Skeletal muscle tissue (tissue), 4 donors: ENCODE data around the gene FLT4. TPM values are rescaled to one million over a fixed set of nuclear protein-coding genes. Genes with fewer than 3 reads are reported as not detected.

Source experiments
- H3K27ac ChIP-seq: one replicate; pipeline ENCODE4 v1.7.0; 2013; ENCODE audit warnings: mild to moderate bottlenecking, low read depth, low read length, inconsistent platforms
- H3K27me3 ChIP-seq, 3 donors: one replicate each; pipeline ENCODE4 v1.7.0; 2013; ENCODE audit warnings: low read length in 3 of 3; ENCODE audit not compliant: control insufficient read depth in 3 of 3, insufficient read depth in 3 of 3
- H3K36me3 ChIP-seq, 3 donors: one replicate each; pipeline ENCODE4 v1.7.0; 2013; ENCODE audit warnings: low read length in 3 of 3; ENCODE audit not compliant: control insufficient read depth in 3 of 3, insufficient read depth in 3 of 3
- H3K4me1 ChIP-seq, 3 donors: one replicate each; pipeline ENCODE4 v1.7.0; 2013; ENCODE audit warnings: low read length in 3 of 3, mild to moderate bottlenecking in 3 of 3; ENCODE audit not compliant: control insufficient read depth in 3 of 3, insufficient read depth in 3 of 3
- H3K4me3 ChIP-seq, 3 donors: one replicate each; pipeline ENCODE4 v1.7.0; 2013; ENCODE audit warnings: low read length in 3 of 3
- H3K9ac ChIP-seq, 3 donors: one replicate each; pipeline ENCODE4 v1.7.0; 2013; ENCODE audit warnings: low read length in 3 of 3, mild to moderate bottlenecking in 3 of 3, moderate library complexity in 2 of 3, low read depth in 1 of 3
- H3K9me3 ChIP-seq, 3 donors: one replicate each; pipeline ENCODE4 v1.7.0; 2013; ENCODE audit warnings: low read length in 3 of 3; ENCODE audit not compliant: control insufficient read depth in 3 of 3
- total RNA-seq: library from RNA; depleted of rRNA; stranded (reverse); fragments of >200 nt; gene quantifications from one replicate; pipeline ENCODE4 v1.2.3, GENCODE V29; 2014
- donor health status: Osteomylitis.

The FLT4 gene
- total RNA-seq, 1 donor from 2014 or later, result 8.4 TPM

DNA sequence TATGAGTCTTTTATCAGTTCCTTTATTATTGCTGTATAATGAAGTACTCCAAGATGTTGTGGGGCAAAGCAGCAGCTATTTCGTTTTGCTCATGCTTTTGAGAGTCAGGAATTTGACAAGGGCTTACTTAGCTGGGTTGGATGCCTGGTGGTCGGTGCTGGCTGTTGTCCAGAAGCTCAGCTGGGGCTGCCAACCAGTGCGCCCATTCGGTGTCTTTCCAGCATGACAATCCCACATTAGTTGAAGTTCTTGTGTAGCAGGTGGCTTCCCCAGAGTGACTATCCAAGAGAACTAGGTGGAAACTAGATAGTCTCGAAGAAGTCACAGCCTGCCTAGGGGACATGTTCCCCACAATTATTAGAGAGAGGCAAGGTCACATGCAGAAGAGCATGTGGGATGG lies 3.4 kb upstream of the FLT4 start:
- Histone ChIP-seq H3K9me3 (no peaks in the 10 kb centered on the region), H3K27me3 (peaks cover 30 to 33% (median 30%) of the 10 kb centered on the region in 3 donors), H3K36me3 (no peaks in the 10 kb centered on the region), H3K9ac (no peak overlapping the region), H3K27ac (no peak overlapping the region), H3K4me3 (no peak overlapping the region), H3K4me1 (peaks cover 0 to 4% (median 2%) of the 10 kb centered on the region in 3 donors)

DNA sequence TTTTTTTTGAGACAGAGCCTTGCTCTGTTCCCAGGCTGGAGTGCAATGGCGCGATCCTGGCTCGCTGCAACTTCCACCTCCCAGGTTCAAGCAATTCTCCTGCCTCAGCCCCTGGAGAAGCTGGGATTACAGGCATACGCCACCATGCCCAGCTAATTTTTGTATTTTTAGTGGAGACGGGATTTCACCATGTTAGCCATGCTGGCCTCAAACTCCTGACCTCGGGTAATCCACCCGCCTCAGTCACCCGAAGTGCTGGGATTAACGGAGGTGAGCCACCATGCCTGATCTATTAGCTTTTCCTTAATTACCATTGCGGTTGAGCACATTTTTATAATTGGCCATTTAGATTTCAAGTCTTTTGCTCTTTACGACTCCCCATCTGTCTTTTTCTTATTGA lies 2.9 kb upstream of the FLT4 start:
- Histone ChIP-seq H3K36me3 (no peaks in the 10 kb centered on the region), H3K27ac (no peak overlapping the region), H3K4me1 (peaks cover 0 to 4% (median 2%) of the 10 kb centered on the region in 3 donors), H3K27me3 (peaks cover 34 to 38% (median 34%) of the 10 kb centered on the region in 3 donors), H3K9me3 (no peaks in the 10 kb centered on the region), H3K4me3 (no peak overlapping the region), H3K9ac (no peak overlapping the region)

DNA sequence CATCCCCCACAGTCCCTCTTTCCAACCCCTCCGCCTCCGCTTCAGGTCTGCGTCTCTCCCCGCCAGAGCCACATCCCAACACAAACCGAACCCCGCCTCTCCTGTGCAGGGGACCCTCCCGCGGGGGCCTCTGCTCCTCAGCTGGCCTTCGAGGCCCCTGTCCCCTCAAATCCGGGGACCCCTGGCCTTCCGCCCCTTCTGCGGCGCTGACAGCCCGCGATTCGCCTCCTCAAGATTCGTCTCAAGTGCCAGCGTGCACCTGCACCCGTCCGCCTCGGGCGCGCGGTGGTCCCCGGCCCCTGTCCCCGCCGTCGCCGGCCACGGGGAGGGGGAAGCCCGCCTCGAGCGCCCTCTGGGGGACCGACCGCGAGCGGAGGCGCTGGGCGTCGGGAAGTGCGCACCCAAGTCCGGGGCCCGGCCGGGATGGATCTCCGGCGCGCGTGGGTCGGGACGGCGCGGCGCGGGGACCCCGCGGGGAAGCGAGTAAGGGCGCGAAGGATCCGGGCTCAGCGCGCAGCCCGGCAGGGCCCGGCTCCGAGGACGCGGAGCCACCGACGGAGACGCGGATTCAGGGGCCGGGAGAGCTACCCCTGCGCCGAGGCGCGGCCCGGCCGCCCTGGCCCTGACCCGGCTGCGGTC lies 623 bp downstream of the FLT4 start:
- Histone ChIP-seq H3K9me3 (no peaks in the 10 kb centered on the region), H3K36me3 (no peaks in the 10 kb centered on the region), H3K27ac (no peak overlapping the region), H3K9ac (no peak overlapping the region), H3K4me1 (peaks cover 0 to 21% (median 13%) of the 10 kb centered on the region in 3 donors), H3K27me3 (peaks cover 46 to 70% (median 58%) of the 10 kb centered on the region in 3 donors), H3K4me3 (peak overlapping the region in 1 of 3 donors; percentile 29)

DNA sequence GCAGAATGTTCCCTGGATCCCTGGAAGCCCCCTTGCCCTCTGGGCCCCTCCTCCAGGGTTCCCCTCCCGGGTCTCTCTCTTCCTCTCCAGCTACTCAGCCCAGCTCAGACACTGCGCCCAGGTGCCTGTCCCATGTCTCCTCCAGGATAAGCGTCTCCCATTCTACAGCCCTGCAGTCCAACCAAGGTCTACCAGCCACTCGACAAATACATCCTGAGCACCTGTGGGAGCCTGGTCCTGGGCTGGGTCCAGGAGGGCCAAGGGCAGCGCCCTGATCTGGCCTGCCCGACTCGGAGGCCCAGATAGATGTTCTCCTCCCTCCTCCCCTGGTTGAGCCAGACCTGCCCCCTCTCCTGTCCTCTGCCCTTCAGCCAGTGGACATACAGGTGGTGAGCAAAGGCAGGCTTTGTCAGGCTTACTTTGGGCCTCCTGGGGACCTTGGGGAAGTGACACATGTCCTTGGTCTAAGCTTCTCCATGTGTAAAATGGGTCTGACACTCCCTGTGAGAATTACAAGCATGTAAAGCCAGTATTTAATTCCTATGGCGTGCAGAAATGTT lies 1.4 kb downstream of the FLT4 start:
- Histone ChIP-seq H3K4me1 (peaks cover 0 to 21% (median 13%) of the 10 kb centered on the region in 3 donors), H3K9me3 (no peaks in the 10 kb centered on the region), H3K27ac (no peak overlapping the region), H3K36me3 (no peaks in the 10 kb centered on the region), H3K9ac (no peak overlapping the region), H3K4me3 (no peak overlapping the region), H3K27me3 (peaks cover 46 to 70% (median 63%) of the 10 kb centered on the region in 3 donors)

DNA sequence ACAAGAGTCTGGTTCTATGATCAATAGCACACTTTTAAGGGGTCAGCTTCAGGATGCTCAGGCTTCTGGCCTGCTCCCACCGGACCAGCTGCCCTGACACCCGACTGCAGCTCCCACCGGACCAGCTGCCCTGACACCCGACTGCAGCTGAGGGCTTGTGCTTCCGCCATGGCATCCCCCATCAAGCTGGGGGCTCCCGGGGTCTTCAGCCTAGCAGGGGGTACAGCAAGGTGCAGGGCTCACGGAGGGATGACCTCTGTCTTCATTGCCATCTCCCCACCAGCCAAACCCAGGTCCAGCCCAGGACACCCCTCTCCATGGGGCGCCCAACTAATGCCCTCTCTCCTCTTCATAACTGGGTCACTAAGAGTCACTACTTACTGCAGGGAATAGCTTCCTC lies 1.9 kb downstream of the FLT4 start:
- Histone ChIP-seq H3K27me3 (peaks cover 43 to 74% (median 66%) of the 10 kb centered on the region in 3 donors), H3K27ac (no peak overlapping the region), H3K4me1 (peaks cover 0 to 21% (median 13%) of the 10 kb centered on the region in 3 donors), H3K9me3 (no peaks in the 10 kb centered on the region), H3K9ac (no peak overlapping the region), H3K4me3 (no peak overlapping the region), H3K36me3 (no peaks in the 10 kb centered on the region)

DNA sequence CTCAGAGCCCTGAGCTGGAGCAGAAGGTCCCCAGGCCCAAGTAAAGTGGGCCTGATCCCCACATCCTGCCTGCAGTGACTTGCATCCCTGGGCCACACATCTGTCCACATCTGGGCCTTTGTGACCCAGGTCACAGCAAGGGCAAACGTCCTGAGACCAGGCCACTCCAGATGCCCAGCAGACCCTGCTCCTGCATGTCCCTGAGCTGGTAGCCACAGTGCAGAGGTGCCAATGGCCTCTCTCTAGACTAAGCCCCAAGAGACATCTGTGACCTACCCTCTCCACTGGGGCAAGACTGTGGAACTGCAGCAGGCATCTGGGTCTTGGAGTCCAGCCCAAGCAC lies 2.5 kb downstream of the FLT4 start:
- H3K9me3 ChIP-seq, result no peaks in the 10 kb centered on the region
- peaks cover 43 to 72% (median 64%) of the 10 kb centered on the region in 3 donors for H3K27me3 ChIP-seq
- H3K4me3 ChIP-seq, result no peak overlapping the region
- no peak overlapping the region for H3K9ac ChIP-seq
- H3K36me3 ChIP-seq, result no peaks in the 10 kb centered on the region
- peaks cover 0 to 21% (median 13%) of the 10 kb centered on the region in 3 donors for H3K4me1 ChIP-seq
- H3K27ac ChIP-seq, result no peak overlapping the region

DNA sequence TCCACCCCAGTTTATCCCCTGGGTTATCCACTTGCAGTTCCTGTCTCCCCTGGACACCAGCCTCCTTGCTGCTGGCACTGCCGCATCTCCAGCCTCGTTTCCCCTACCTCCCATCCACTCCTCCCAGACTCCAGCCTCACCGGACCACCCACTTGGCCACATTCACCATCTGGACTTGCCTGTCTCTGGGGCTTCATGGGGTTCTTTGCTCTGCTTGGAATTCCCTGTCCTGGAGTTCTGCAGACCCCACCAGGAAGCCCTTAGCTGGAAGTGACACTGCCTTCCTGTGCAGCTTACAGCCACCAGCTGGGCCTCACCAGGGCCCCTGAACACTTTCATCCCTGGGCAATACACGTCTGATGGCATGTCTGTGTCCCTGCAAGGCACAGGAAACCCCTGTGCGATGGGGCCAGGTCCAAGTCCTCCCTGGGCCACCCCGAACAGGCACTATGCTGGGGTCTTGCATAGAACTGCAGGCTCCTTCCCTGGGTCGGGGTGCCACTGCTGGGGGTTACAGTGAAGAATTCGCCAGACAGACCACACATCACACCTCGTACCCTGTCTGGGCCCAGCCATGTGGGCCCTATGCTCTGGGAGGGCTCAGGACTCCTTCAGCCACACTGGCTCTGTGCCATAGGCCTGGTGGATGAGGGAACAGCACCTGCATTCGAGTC lies 3.0 kb downstream of the FLT4 start:
- H3K27ac ChIP-seq, result no peak overlapping the region
- no peak overlapping the region for H3K9ac ChIP-seq
- no peaks in the 10 kb centered on the region for H3K9me3 ChIP-seq
- H3K4me3 ChIP-seq, result no peak overlapping the region
- H3K4me1 ChIP-seq, result peaks cover 0 to 21% (median 13%) of the 10 kb centered on the region in 3 donors
- H3K27me3 ChIP-seq, result peaks cover 38 to 70% (median 62%) of the 10 kb centered on the region in 3 donors
- no peaks in the 10 kb centered on the region for H3K36me3 ChIP-seq

DNA sequence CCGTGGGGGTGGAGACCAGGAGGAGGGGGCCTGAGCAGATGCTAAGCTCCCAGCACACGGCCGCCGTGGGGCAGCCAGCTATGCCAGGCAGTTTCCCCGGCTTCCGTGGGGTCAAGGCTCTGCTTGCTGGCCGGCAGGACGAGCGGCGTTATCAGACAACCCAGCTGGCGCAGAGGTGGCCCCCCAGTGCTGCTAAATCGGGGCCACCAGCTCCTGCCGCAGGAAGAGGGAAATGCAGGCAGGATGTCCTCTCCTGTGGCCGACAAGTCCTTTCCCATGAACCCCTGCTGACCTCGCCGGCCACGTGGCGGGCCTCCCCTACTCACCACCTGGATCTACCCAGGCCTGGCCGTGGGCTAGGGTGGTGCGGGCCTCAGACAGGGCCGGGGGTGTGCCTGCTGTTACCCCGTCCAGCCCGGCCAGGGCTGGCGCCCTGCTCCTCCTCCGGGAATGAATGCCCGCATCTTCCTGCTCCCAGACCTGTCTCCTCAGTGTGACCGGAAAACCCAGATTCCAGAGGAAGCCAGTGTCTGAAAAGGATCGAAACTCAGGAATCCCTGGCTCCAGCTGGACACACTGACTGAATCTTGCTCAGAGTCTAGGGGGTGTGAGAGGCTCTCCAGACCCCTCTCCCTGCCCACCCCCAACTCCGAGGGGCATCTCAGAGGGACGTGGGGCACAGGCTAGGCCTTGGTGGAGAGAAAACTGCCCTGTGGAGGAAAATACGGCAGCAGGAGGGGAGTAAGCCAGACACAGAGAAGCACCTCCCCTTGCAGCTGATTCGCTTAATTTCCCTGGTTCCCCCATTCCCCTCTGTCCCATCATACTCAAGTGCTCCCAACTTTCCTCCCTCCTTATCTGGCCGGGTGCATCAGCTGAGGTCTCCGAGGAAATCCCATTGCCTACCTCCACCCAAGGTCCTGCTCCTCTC lies 3.9 kb downstream of the FLT4 start:
- H3K36me3 ChIP-seq, result no peaks in the 10 kb centered on the region
- peaks cover 0 to 21% (median 11%) of the 10 kb centered on the region in 3 donors for H3K4me1 ChIP-seq
- no peak overlapping the region for H3K27ac ChIP-seq
- no peak overlapping the region for H3K4me3 ChIP-seq
- H3K9me3 ChIP-seq, result no peaks in the 10 kb centered on the region
- H3K27me3 ChIP-seq, result peaks cover 33 to 77% (median 63%) of the 10 kb centered on the region in 3 donors
- no peak overlapping the region for H3K9ac ChIP-seq

DNA sequence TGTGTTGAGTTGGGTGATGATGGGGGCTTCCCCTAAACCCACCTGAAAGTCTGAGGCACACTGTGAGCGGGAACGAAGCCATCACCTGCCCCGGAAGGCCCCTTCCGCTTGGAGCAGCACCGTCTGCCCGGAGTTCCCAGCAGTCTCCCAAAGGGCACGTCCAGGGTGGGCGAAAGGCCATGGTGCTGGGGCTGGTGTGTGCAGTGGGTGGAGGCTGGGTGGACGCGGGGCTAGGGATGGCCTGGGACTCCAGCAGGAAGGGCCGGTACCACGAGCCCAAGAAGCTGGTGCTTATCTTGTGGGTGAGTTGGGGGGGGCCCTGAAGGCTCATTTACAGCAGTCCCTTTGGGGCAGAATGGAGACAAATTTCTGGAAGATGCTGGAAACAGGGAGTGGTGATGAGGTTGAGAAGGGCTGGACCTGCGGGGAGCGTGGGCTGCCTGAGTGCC lies 4.6 kb downstream of the FLT4 start:
- peaks cover 0 to 26% (median 11%) of the 10 kb centered on the region in 3 donors for H3K4me1 ChIP-seq
- H3K27me3 ChIP-seq, result peaks cover 29 to 79% (median 59%) of the 10 kb centered on the region in 3 donors
- H3K4me3 ChIP-seq, result no peak overlapping the region
- no peak overlapping the region for H3K9ac ChIP-seq
- no peaks in the 10 kb centered on the region for H3K9me3 ChIP-seq
- no peaks in the 10 kb centered on the region for H3K36me3 ChIP-seq
- H3K27ac ChIP-seq, result no peak overlapping the region
